Astrocyte of the spinal cord (primary cell): ENCODE data around the gene DUSP15.
"Not testable (repeated sequence)": the region's sequence is repeated elsewhere in the genome, so short reads cannot be mapped to it uniquely, and the experiment has no call there.

Source experiments
- DNase-seq: peaks from one replicate; pipeline ENCODE4 v3.0.0; 2011; ENCODE audit warnings: low read depth, low spot score
- H3K4me3 ChIP-seq: 2 replicates; pipeline ENCODE4 v1.5.1; 2011; ENCODE audit warnings: low read depth, mild to moderate bottlenecking, low read length, moderate library complexity
- CTCF ChIP-seq: IDR thresholded peaks from 2 replicates; pipeline ENCODE4 v1.5.1; 2012; ENCODE audit warnings: low read depth, mild to moderate bottlenecking, low read length, inconsistent platforms
- in situ Hi-C: cut with HindIII; loops from 2 replicates; pipeline ENCODE4 v1.10.0; 2017; ENCODE audit warnings: low sequenced_read_pairs

Gene DUSP15

GRCh38 chr20:31869942-31870725, at the start of gene DUSP15, which contains the start of gene TTLL9:
TSS of gene DUSP15 (minus strand) at chr20:31870527. CDS start at chr20:31870337, 190 bp downstream.
TSS of gene TTLL9 (plus strand) at chr20:31870634. CDS start at chr20:31871127, 493 bp downstream.
- no peak within 1 kb of the TSS for H3K4me3 ChIP-seq
- no peak for TF ChIP-seq CTCF
- in situ Hi-C loops = no loop called here
- DNase-seq = no peak

GRCh38 chr20:31919410-31920155, 49.3 kb upstream of the DUSP15 start:
- in situ Hi-C loops = no loop called here
- DNase-seq = no peak
- no peak overlapping the region for H3K4me3 ChIP-seq
- TF ChIP-seq CTCF = no peak

GRCh38 chr20:31918466-31919105, 48.3 kb upstream of the DUSP15 start:
- DNase-seq = no peak
- TF ChIP-seq CTCF = no peak
- in situ Hi-C loops = no loop called here
- H3K4me3 ChIP-seq = no peak overlapping the region

GRCh38 chr20:31917962-31918412, 47.7 kb upstream of the DUSP15 start:
- in situ Hi-C loops, H3K4me3 ChIP-seq, DNase-seq: not testable (repeated sequence)

- in situ Hi-C loops = no loop called here
- TF ChIP-seq CTCF = no peak
- DNase-seq = no peak
- no peak overlapping the region for H3K4me3 ChIP-seq
These were observed 46.4 kb upstream of the DUSP15 start for GRCh38 chr20:31916708-31917107.

GRCh38 chr20:31915491-31916280, 45.4 kb upstream of the DUSP15 start:
- no peak for TF ChIP-seq CTCF
- DNase-seq = no peak
- H3K4me3 ChIP-seq = no peak overlapping the region
- in situ Hi-C loops = no loop called here
